Measurements from ENCODE around the gene INO80B. TPM values are rescaled to one million over a fixed set of nuclear protein-coding genes. Genes with fewer than 3 reads are reported as not detected.

Gene INO80B
- total and polyA plus RNA-seq, 9 of the 15 experiments (the other 6 are each of a cell fraction or from before 2014, with no cell fraction given) = 0.41 to 22.6 (median 9.0) TPM

- TF ChIP-seq ZNF639 (CRISPR knock-in tag; conservative IDR thresholded peaks at IDR 0.05 in 1 of 2, IDR thresholded peaks at IDR 0.05 in 1 of 2) (no peak), ZNF518B (CRISPR knock-in tag; IDR thresholded peaks at IDR 0.05) (no peak), ZBTB7A (IDR thresholded peaks at IDR 0.05; ENCODE audit: borderline replicate concordance, control insufficient read depth, low read depth, low read length) (peak; percentile 41; the same call in 1 of the 2 replicates), ETV1 (tag; conservative IDR thresholded peaks at IDR 0.05; ENCODE audit: low read depth) (no peak), NELFE (IDR thresholded peaks at IDR 0.05; ENCODE audit: insufficient read depth, insufficient read length) (no peak), HDAC3 (IDR thresholded peaks at IDR 0.05; ENCODE audit: borderline replicate concordance, partially characterized antibody) (no peak), ZNF140 (CRISPR knock-in tag; IDR thresholded peaks at IDR 0.05) (no peak), FOXA3 (CRISPR knock-in tag; conservative IDR thresholded peaks at IDR 0.05 in 1 of 2, IDR thresholded peaks at IDR 0.05 in 1 of 2) (no peak)
- TF ChIP-seq, protein P1, sequence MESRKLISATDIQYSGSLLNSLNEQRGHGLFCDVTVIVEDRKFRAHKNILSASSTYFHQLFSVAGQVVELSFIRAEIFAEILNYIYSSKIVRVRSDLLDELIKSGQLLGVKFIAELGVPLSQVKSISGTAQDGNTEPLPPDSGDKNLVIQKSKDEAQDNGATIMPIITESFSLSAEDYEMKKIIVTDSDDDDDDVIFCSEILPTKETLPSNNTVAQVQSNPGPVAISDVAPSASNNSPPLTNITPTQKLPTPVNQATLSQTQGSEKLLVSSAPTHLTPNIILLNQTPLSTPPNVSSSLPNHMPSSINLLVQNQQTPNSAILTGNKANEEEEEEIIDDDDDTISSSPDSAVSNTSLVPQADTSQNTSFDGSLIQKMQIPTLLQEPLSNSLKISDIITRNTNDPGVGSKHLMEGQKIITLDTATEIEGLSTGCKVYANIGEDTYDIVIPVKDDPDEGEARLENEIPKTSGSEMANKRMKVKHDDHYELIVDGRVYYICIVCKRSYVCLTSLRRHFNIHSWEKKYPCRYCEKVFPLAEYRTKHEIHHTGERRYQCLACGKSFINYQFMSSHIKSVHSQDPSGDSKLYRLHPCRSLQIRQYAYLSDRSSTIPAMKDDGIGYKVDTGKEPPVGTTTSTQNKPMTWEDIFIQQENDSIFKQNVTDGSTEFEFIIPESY (CRISPR knock-in tag; IDR thresholded peaks at IDR 0.05) = peak; percentile 37; the same call in 1 of the 2 replicates
- TF ChIP-seq, protein P2, sequence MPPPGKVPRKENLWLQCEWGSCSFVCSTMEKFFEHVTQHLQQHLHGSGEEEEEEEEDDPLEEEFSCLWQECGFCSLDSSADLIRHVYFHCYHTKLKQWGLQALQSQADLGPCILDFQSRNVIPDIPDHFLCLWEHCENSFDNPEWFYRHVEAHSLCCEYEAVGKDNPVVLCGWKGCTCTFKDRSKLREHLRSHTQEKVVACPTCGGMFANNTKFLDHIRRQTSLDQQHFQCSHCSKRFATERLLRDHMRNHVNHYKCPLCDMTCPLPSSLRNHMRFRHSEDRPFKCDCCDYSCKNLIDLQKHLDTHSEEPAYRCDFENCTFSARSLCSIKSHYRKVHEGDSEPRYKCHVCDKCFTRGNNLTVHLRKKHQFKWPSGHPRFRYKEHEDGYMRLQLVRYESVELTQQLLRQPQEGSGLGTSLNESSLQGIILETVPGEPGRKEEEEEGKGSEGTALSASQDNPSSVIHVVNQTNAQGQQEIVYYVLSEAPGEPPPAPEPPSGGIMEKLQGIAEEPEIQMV (tag; conservative IDR thresholded peaks at IDR 0.05; ENCODE audit: low read depth) = no peak
- TF ChIP-seq, protein P3, sequence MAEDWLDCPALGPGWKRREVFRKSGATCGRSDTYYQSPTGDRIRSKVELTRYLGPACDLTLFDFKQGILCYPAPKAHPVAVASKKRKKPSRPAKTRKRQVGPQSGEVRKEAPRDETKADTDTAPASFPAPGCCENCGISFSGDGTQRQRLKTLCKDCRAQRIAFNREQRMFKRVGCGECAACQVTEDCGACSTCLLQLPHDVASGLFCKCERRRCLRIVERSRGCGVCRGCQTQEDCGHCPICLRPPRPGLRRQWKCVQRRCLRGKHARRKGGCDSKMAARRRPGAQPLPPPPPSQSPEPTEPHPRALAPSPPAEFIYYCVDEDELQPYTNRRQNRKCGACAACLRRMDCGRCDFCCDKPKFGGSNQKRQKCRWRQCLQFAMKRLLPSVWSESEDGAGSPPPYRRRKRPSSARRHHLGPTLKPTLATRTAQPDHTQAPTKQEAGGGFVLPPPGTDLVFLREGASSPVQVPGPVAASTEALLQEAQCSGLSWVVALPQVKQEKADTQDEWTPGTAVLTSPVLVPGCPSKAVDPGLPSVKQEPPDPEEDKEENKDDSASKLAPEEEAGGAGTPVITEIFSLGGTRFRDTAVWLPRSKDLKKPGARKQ (CRISPR knock-in tag; IDR thresholded peaks at IDR 0.05) = 0 out of 2 replicates have a peak, but pooled peaks have one; percentile 62
Measured at GRCh38 chr2:74457549-74458131, 2.8 kb downstream of the INO80B start (continued).

All from K562 (cell line).